Astrocyte (in vitro differentiated cells and primary cell): ENCODE measurements around the gene KDM4B.

Experiments used
- CTCF ChIP-seq: IDR thresholded peaks from 2 replicates; pipeline ENCODE4 v1.5.1; 2011; ENCODE audit warnings: low read depth, mild to moderate bottlenecking, inconsistent platforms, low read length, moderate library complexity; ENCODE audit not compliant: insufficient read depth
- EZH2 ChIP-seq: IDR thresholded peaks from 2 replicates; pipeline ENCODE4 v1.6.1; 2012; ENCODE audit warnings: mild to moderate bottlenecking, low read length, inconsistent platforms; ENCODE audit not compliant: insufficient read depth

- TF ChIP-seq CTCF: no peak
- no peak for TF ChIP-seq EZH2
Observed at GRCh38 chr19:5078182-5078581, 109.3 kb downstream of the KDM4B start.
